ENCODE results near the gene GIT1.

Gene GIT1

GRCh38 chr17:29533976-29534375 lies 55.5 kb downstream of the GIT1 start:
- TF ChIP-seq, protein P1, sequence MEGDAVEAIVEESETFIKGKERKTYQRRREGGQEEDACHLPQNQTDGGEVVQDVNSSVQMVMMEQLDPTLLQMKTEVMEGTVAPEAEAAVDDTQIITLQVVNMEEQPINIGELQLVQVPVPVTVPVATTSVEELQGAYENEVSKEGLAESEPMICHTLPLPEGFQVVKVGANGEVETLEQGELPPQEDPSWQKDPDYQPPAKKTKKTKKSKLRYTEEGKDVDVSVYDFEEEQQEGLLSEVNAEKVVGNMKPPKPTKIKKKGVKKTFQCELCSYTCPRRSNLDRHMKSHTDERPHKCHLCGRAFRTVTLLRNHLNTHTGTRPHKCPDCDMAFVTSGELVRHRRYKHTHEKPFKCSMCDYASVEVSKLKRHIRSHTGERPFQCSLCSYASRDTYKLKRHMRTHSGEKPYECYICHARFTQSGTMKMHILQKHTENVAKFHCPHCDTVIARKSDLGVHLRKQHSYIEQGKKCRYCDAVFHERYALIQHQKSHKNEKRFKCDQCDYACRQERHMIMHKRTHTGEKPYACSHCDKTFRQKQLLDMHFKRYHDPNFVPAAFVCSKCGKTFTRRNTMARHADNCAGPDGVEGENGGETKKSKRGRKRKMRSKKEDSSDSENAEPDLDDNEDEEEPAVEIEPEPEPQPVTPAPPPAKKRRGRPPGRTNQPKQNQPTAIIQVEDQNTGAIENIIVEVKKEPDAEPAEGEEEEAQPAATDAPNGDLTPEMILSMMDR (IDR thresholded peaks at IDR 0.05; ENCODE audit: low read length), result no peak
- no peak for TF ChIP-seq EZH2 (IDR thresholded peaks at IDR 0.05; ENCODE audit: borderline replicate concordance, low read length)
- H3K9ac ChIP-seq (ENCODE audit: low read length), result no peak overlapping the region
- peaks cover 56% of the 10 kb centered on the region for H3K36me3 ChIP-seq (ENCODE audit: insufficient read depth, low read length)
- no peaks in the 10 kb centered on the region for H4K20me1 ChIP-seq (ENCODE audit: insufficient read depth, low read length)
- H3K9me2 ChIP-seq (ENCODE audit: low read depth, low read length), result no peaks in the 10 kb centered on the region
- H3K27me3 ChIP-seq (ENCODE audit: insufficient read depth, low read length), result no peaks in the 10 kb centered on the region
- H2AFZ ChIP-seq (ENCODE audit: low read length), result no peak overlapping the region
- H3K79me2 ChIP-seq (ENCODE audit: insufficient read depth, low read length), result no peaks in the 10 kb centered on the region
- no peaks in the 10 kb centered on the region for H3K9me3 ChIP-seq (ENCODE audit: low read length)
- H3K4me1 ChIP-seq (ENCODE audit: insufficient read depth, low read length, severe bottlenecking), result no peaks in the 10 kb centered on the region
- no peak overlapping the region for H3K4me3 ChIP-seq (ENCODE audit: low read depth, low read length, poor library complexity, severe bottlenecking)
- no peak overlapping the region for H3K27ac ChIP-seq (ENCODE audit: low read depth, low read length, poor library complexity, severe bottlenecking)
- no peak overlapping the region for H3K4me2 ChIP-seq (ENCODE audit: low read length)
- no peaks in the 10 kb centered on the region for H3F3A ChIP-seq (ENCODE audit: insufficient read depth, low read length)

DNA sequence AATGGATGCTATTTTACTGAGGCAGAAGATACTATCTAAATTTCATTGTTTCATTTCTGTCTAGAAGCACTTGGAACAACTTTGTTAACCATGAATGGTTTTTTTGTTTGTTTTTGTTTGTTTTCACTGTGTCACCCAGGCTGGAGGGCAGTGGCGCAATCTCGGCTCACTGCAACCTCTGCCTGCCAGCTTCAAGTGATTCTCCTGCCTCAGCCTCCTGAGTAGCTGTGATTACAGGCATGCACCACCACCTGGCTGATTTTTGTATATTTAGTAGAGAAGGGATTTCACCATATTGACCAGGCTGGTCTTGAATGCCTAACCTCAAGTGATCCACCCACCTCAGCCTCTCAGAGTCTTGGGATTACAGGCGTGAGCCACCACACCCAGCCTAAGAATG lies 63.1 kb downstream of the GIT1 start:
- H3K36me3 ChIP-seq (ENCODE audit: insufficient read depth, low read length), result peaks cover 43% of the 10 kb centered on the region
- no peaks in the 10 kb centered on the region for H3F3A ChIP-seq (ENCODE audit: insufficient read depth, low read length)
- no peaks in the 10 kb centered on the region for H3K79me2 ChIP-seq (ENCODE audit: insufficient read depth, low read length)
- H3K9ac ChIP-seq (ENCODE audit: low read length), result no peak overlapping the region
- H3K9me2 ChIP-seq (ENCODE audit: low read depth, low read length), result no peaks in the 10 kb centered on the region
- no peak for TF ChIP-seq EZH2 (IDR thresholded peaks at IDR 0.05; ENCODE audit: borderline replicate concordance, low read length)
- TF ChIP-seq, protein P1 (IDR thresholded peaks at IDR 0.05; ENCODE audit: low read length), result no peak
- H4K20me1 ChIP-seq (ENCODE audit: insufficient read depth, low read length), result no peaks in the 10 kb centered on the region
- H3K9me3 ChIP-seq (ENCODE audit: low read length), result no peaks in the 10 kb centered on the region
- no peak overlapping the region for H3K4me3 ChIP-seq (ENCODE audit: low read depth, low read length, poor library complexity, severe bottlenecking)
- H2AFZ ChIP-seq (ENCODE audit: low read length), result no peak overlapping the region
- no peak overlapping the region for H3K4me2 ChIP-seq (ENCODE audit: low read length)
- no peaks in the 10 kb centered on the region for H3K27me3 ChIP-seq (ENCODE audit: insufficient read depth, low read length)
- no peak overlapping the region for H3K27ac ChIP-seq (ENCODE audit: low read depth, low read length, poor library complexity, severe bottlenecking)
- H3K4me1 ChIP-seq (ENCODE audit: insufficient read depth, low read length, severe bottlenecking), result no peaks in the 10 kb centered on the region

DNA sequence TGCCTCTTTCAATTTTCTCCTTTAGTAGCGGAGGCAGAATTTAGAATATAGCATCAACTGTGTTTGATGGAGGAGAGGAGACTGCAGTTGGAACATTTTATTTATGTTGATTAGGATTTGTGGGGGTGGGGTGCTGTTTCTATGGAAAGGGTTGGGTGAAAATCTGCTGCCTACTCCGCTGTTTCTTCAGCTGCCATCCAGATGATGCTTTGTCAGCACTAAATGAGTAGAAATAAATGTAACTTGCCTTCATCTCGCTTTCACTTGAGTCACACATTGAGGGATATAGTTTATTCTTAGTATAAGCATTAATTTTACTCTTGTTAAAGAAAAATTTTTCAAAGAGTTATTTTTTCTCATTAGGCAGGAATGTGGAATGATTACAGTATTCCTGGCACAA lies 64.8 kb downstream of the GIT1 start:
- peaks cover 40% of the 10 kb centered on the region for H3K36me3 ChIP-seq (ENCODE audit: insufficient read depth, low read length)
- no peak overlapping the region for H3K4me2 ChIP-seq (ENCODE audit: low read length)
- no peaks in the 10 kb centered on the region for H3K27me3 ChIP-seq (ENCODE audit: insufficient read depth, low read length)
- H3K9me2 ChIP-seq (ENCODE audit: low read depth, low read length), result no peaks in the 10 kb centered on the region
- no peak overlapping the region for H3K4me3 ChIP-seq (ENCODE audit: low read depth, low read length, poor library complexity, severe bottlenecking)
- no peaks in the 10 kb centered on the region for H3F3A ChIP-seq (ENCODE audit: insufficient read depth, low read length)
- no peaks in the 10 kb centered on the region for H3K4me1 ChIP-seq (ENCODE audit: insufficient read depth, low read length, severe bottlenecking)
- H3K9me3 ChIP-seq (ENCODE audit: low read length), result no peaks in the 10 kb centered on the region
- H2AFZ ChIP-seq (ENCODE audit: low read length), result no peak overlapping the region
- TF ChIP-seq EZH2 (IDR thresholded peaks at IDR 0.05; ENCODE audit: borderline replicate concordance, low read length), result no peak
- TF ChIP-seq, protein P1 (IDR thresholded peaks at IDR 0.05; ENCODE audit: low read length), result no peak
- no peaks in the 10 kb centered on the region for H3K79me2 ChIP-seq (ENCODE audit: insufficient read depth, low read length)
- H3K9ac ChIP-seq (ENCODE audit: low read length), result no peak overlapping the region
- H4K20me1 ChIP-seq (ENCODE audit: insufficient read depth, low read length), result no peaks in the 10 kb centered on the region
- no peak overlapping the region for H3K27ac ChIP-seq (ENCODE audit: low read depth, low read length, poor library complexity, severe bottlenecking)
